Heart right ventricle (tissue), 16 donors: ENCODE results near the gene UBE2L3. TPM values are rescaled to one million over a fixed set of nuclear protein-coding genes. Genes with fewer than 3 reads are reported as not detected.
"Not testable (repeated sequence)": the region's sequence is repeated elsewhere in the genome, so short reads cannot be mapped to it uniquely, and the experiment has no call there.

Experiments
- ATAC-seq, 8 donors: fragments of 200-7000 bp; cut with Tn5 transposase; one replicate each; pipeline ENCODE4 v1.9.1; 2020; ENCODE audit warnings: mild to moderate bottlenecking in 8 of 8, moderate library complexity in 8 of 8, moderate number of reproducible peaks in 1 of 8
- DNase-seq, 2 donors: peaks; one replicate each; pipeline ENCODE4 v3.0.0-alpha.2; 2020
- H3K27ac ChIP-seq, 10 donors: fragments of 200-600 bp; sonication (generic) in 2 of 10; one replicate each; pipeline versions ENCODE4 v1.5.0 to v1.8.0; 2020 to 2022; ENCODE audit warnings: mild to moderate bottlenecking in 3 of 10
- H3K27me3 ChIP-seq, 7 donors: fragments of 200-600 bp; one replicate each; pipeline ENCODE4 v1.8.0; 2021 to 2022; ENCODE audit warnings: mild to moderate bottlenecking in 2 of 7
- H3K36me3 ChIP-seq, 9 donors: fragments of 200-600 bp; sonication (generic) in 1 of 9; one replicate each; pipeline versions ENCODE4 v1.5.0 to v1.8.0; 2020 to 2022; ENCODE audit warnings: mild to moderate bottlenecking in 2 of 9
- H3K4me1 ChIP-seq, 9 donors: fragments of 200-600 bp; sonication (generic) in 1 of 9; one replicate each; pipeline versions ENCODE4 v1.5.0 to v1.8.0; 2020 to 2022; ENCODE audit warnings: mild to moderate bottlenecking in 4 of 9
- H3K4me3 ChIP-seq, 10 donors: fragments of 200-600 bp; sonication (generic) in 2 of 10; one replicate each; pipeline versions ENCODE4 v1.5.0 to v1.8.0; 2020 to 2022; ENCODE audit warnings: mild to moderate bottlenecking in 7 of 10, moderate library complexity in 2 of 10
- H3K9me3 ChIP-seq, 11 donors: fragments of 200-600 bp in 10 of 11; sonication (generic) in 2 of 11; one replicate each; pipeline versions ENCODE4 v1.5.0 to v1.8.0; 2013 to 2022; ENCODE audit warnings: mild to moderate bottlenecking in 2 of 11, control low read depth in 1 of 11, moderate library complexity in 1 of 11
- WGBS, 2 donors: extraction: QIAGEN DNeasy Blood & Tissue Kit; methylation state at CpG; one replicate each; pipeline ENCODE4 v1.1.7; 2013; ENCODE audit warnings: inconsistent platforms in 1 of 2; 5-methylcytosine and 5-hydroxymethylcytosine counted together
- intact Hi-C, 10 donors: fragments of 100-400 bp; cut with DNase I; formaldehyde crosslinking; loops; one replicate each; pipeline versions ENCODE4 v1.11.1 to v1.14.2; 2022
- polyA plus RNA-seq, 2 donors: library from polyadenylated mRNA; stranded (reverse); fragments of 200-250 nt; gene quantifications; one replicate each; pipeline ENCODE4 v1.2.3, GENCODE V29; 2013
- total RNA-seq, 10 donors: library from RNA; stranded (reverse); fragmentation: NEBNext Ultra II Directional in 3 of 10; extraction: Animal tissue kit (Norgen Biotek cat#: 25700) in 3 of 10; gene quantifications; one replicate each; pipeline versions ENCODE4 v1.2.1 to v1.2.4, GENCODE V29; 2021 to 2023
- TF ChIP-seq, protein P1 (sequence below), 9 donors: fragments of 200-600 bp; sonication (generic) in 2 of 9; IDR thresholded peaks; one replicate each; pipeline versions ENCODE4 v1.5.0 to v1.8.0; 2021 to 2022; ENCODE audit warnings: antibody characterized with exemption in 9 of 9, mild to moderate bottlenecking in 5 of 9, moderate library complexity in 1 of 9
- donor health status: Arrhythmogenic right ventricular cardiomyopathy.
- donor health status: ischemic (EF 13 %, LVEDD 7.1; RV severe dilation, severe dysfunction).
- donor health status: healthy with polysubstance abuse.
- donor health status: DM: no; HTN: yes; CAD: no.
- donor health status: DM: no; HTN: no; CAD: no.
- donor health status: ischemic (EF 25% LVEDD 6.9; RV normal size, moderate dysfunction).
- donor health status: ischemic (EF 25% LVEDD 5.7; RV mildly dilated, moderate dysfunction).
- donor health status: healthy.
- donor health status: DM: yes; HTN: yes; CAD: no.
- donor health status: Ischemic cardiomyopathy.
- donor health status: ischemic (EF 35%, LVEDD 5.7; RV mildly dilated, moderate dysfunction).
- donor health status: nonischemic (EF 11% LVEDD 7.7; RV severe dilation, severe dysfunction).
- donor health status: DM: yes; HTN: yes; CAD: no.
- donor health status: PGD.
- donor health status: ischemic (EF 29% LVEDD 5.4; RV normal size, mild dysfunction).
- donor health status: nonischemic (EF 23%, LVEDD 6.1; RV moderate dilation, normal function).

The UBE2L3 gene
- total and polyA plus RNA-seq, 12 donors = 43.1 to 63.6 (median 50.1) TPM

DNA sequence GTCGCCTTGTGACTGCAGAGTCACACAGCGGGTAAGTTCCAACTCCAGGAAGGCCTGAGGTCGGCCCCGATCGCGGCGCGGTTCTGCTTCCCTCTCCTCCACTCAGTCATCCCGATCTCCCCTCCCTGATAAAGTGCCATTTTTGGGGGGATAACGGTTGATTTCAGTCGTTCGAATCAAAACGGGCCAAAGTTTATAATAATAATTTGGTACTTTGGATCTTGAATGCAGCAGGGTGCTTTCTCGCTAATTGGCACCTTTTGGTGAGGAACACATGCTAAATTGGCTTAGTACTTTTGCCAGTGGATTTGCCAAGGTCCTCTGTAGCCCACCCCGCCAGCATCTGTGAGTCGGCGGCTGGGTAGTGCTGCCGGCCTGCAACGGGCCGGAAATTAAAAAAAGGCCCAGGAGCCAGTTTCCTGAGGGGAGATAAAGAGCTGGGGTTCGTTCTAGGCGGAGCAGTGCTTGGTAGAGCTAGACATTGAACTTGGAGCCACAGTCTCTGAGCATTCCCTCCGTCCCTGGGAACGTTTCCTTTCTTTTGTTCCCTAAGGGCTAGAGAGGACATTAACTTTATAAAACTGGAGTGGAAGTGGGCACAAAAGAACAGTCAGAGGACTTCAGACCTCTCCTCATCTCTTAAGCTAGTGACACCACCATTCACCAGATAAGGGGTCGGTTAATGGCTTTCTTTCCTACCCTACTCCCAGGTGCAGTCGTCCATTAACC lies 997 bp downstream of the UBE2L3 start:
- peak; percentile 12 to 43 (median 24) for ATAC-seq
- H3K36me3 ChIP-seq = peaks cover 0 to 17% (median 0%) of the 10 kb centered on the region in 9 donors
- intact Hi-C loops = loop anchor here in 1 of 10 donors (5.0 kb wide), 1 partner anchor 59 kb away; no protein-coding TSS in a partner anchor
- no peaks in the 10 kb centered on the region for H3K27me3 ChIP-seq
- peaks cover 33 to 53% (median 48%) of the 10 kb centered on the region in 9 donors for H3K4me1 ChIP-seq
- 1% methylated on average over 26 of the region's 26 CpGs for WGBS, 2 donors
- peak in 1 of 2 donors; percentile 24 for DNase-seq
- H3K27ac ChIP-seq = peak overlapping the region; percentile 81 to 99 (median 94)
- TF ChIP-seq, protein P1, sequence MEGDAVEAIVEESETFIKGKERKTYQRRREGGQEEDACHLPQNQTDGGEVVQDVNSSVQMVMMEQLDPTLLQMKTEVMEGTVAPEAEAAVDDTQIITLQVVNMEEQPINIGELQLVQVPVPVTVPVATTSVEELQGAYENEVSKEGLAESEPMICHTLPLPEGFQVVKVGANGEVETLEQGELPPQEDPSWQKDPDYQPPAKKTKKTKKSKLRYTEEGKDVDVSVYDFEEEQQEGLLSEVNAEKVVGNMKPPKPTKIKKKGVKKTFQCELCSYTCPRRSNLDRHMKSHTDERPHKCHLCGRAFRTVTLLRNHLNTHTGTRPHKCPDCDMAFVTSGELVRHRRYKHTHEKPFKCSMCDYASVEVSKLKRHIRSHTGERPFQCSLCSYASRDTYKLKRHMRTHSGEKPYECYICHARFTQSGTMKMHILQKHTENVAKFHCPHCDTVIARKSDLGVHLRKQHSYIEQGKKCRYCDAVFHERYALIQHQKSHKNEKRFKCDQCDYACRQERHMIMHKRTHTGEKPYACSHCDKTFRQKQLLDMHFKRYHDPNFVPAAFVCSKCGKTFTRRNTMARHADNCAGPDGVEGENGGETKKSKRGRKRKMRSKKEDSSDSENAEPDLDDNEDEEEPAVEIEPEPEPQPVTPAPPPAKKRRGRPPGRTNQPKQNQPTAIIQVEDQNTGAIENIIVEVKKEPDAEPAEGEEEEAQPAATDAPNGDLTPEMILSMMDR (IDR thresholded peaks at IDR 0.05) = no peak
- H3K4me3 ChIP-seq = peak overlapping the region; percentile 67 to 96 (median 88)
- H3K9me3 ChIP-seq = no peaks in the 10 kb centered on the region

DNA sequence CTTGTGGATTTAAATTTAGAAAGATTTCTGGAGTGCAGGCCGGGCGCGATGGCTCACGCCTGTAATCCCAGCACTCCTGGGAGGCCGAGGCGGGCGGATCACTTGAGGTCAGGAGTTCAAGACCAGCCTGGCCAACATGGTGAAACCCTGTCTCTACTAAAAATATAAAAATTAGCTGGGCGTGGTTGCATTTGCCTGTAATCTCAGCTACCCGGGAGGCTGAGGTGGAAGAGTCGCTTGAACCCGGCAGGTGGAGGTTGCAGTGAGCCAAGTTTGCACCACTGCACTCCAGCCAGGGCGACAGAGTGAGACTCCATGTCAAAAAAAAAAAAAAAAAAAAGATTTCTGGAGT lies 1.5 kb downstream of the UBE2L3 start:
- DNase-seq, H3K9me3 ChIP-seq, ATAC-seq, H3K27me3 ChIP-seq: not testable (repeated sequence)
- Histone ChIP-seq H3K4me3 (peak overlapping the region in 9 of 10 donors; percentile 67 to 96 (median 90)), H3K27ac (peak overlapping the region in 8 of 10 donors; percentile 91 to 99 (median 96)), H3K36me3 (peaks cover 0 to 17% (median 0%) of the 10 kb centered on the region in 9 donors), H3K4me1 (peaks cover 39 to 59% (median 53%) of the 10 kb centered on the region in 9 donors)
- intact Hi-C loops = loop anchor here in 1 of 10 donors (5.0 kb wide), 1 partner anchor 58 kb away; no protein-coding TSS in a partner anchor
- WGBS, 2 donors = 30 to 35% methylated on average over 12 of the region's 12 CpGs

DNA sequence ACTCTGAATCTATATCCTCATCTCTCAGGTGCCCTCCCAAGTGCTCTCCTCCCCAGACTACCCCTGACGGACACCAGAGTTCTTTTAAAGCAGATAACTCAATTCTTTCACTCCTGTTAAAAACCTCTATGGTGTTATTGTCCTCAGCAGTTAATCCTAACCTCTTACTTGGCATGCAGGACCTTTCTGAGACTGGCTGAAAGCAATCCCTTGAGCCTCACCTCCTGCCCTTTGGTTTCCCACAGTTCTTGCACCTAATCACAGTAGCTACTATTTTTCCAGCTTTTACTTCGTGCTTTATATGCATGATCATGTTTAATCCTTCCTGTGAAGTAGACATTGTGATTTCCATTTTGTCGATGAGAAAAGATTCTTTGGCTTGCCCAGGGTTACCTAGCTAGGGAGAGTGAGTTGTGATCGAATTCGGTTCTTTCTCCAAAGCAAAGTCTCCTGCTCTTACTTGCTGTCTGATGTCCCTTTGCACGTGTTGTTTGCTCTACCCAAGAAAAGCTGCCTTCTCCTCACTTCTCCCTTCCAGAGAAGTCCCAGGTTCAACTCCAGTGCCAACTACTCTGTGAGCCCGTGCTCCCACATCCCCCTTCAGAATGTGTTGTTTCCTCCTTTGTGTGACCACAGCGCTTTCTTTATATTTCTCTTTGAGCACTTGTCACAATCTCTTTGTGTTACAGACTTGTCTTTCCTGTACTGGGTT lies 2.1 kb downstream of the UBE2L3 start:
- 57 to 58% methylated on average over 8 of the region's 8 CpGs for WGBS, 2 donors
- Histone ChIP-seq H3K4me1 (peaks cover 43 to 64% (median 59%) of the 10 kb centered on the region in 9 donors), H3K9me3 (no peaks in the 10 kb centered on the region), H3K27ac (peak overlapping the region in 3 of 10 donors; percentile 96 to 99 (median 97)), H3K4me3 (peak overlapping the region in 7 of 10 donors; percentile 67 to 96 (median 92)), H3K27me3 (no peaks in the 10 kb centered on the region), H3K36me3 (peaks cover 0 to 17% (median 0%) of the 10 kb centered on the region in 9 donors)
- TF ChIP-seq, protein P1 (IDR thresholded peaks at IDR 0.05) = no peak
- ATAC-seq (no peak), DNase-seq (no peak)
- intact Hi-C loops = loop anchor here in 4 of 10 donors (5.0 to 10.0 kb wide), 3 partner anchors 53 to 58 kb away; no protein-coding TSS in a partner anchor

DNA sequence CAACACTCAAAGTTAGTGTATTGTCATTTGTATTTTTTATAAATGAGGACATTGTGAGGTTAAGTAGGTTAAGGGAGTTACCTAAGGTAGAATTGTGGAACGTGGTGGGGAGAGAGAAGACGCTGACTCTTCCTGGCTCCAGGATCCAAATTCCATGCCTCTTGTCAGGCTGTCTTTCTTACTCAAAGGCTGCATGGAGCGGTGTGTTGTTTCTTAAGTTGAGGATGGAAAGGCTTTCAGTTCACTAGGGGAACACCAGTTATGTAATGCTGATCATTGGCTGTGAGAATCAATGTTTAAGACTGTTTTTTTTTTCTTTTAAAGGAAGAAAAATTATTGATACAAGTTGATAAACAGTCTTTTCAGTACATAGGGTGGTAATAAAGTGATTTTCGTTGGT lies 2.9 kb downstream of the UBE2L3 start:
- peaks cover 0 to 17% (median 0%) of the 10 kb centered on the region in 9 donors for H3K36me3 ChIP-seq
- TF ChIP-seq, protein P1 (IDR thresholded peaks at IDR 0.05) = no peak
- intact Hi-C loops = loop anchor here in 3 of 10 donors (5.0 to 10.0 kb wide), 2 partner anchors 52 to 54 kb away; no protein-coding TSS in a partner anchor
- peak overlapping the region in 1 of 10 donors; percentile 99 for H3K27ac ChIP-seq
- H3K9me3 ChIP-seq = no peaks in the 10 kb centered on the region
- H3K4me3 ChIP-seq = no peak overlapping the region
- 48 to 51% methylated on average over 4 of the region's 4 CpGs for WGBS, 2 donors
- no peaks in the 10 kb centered on the region for H3K27me3 ChIP-seq
- peaks cover 43 to 69% (median 65%) of the 10 kb centered on the region in 9 donors for H3K4me1 ChIP-seq
- ATAC-seq = no peak
- DNase-seq = no peak
